LNCaP clone FGC (cell line): ENCODE results near the gene PLD5.
"Not testable (repeated sequence)": the region's sequence is repeated elsewhere in the genome, so short reads cannot be mapped to it uniquely, and the experiment has no call there.

ENCODE experiments used
- DNase-seq: peaks from one replicate; pipeline ENCODE4 v3.0.0-alpha.2; 2011; ENCODE audit warnings: low read depth
- H3K4me3 ChIP-seq: 2 replicates; pipeline ENCODE4 v1.5.1; 2011; ENCODE audit warnings: mild to moderate bottlenecking, low read depth, low read length, control low read depth
- CTCF ChIP-seq: IDR thresholded peaks from 2 replicates; pipeline ENCODE4 v1.5.1; 2012; ENCODE audit warnings: mild to moderate bottlenecking; ENCODE audit not compliant: control insufficient read depth, insufficient read depth; ENCODE audit errors: extremely low read depth

PLD5 gene

DNA sequence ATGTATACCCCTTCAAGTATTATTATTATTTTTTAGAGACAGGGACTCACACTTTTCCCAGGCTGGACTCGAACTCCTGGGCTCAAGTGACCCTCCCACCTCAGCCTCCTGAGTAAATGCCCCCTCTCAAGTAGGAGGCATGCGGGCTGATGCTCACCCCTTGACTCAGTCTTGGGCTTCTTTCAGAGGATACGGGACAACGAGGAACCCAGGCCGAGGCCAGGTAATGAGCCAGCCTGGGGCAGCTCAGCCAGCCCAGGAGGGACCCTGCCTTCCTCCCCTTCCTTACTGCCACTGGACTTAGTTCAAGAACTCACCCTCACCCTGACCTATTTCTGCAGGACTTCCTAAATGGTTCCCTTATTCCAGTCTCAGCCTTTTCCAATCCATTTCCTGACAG lies 327.6 kb downstream of the PLD5 start:
- TF ChIP-seq CTCF = no peak
- no peak overlapping the region for H3K4me3 ChIP-seq
- no peak for DNase-seq

DNA sequence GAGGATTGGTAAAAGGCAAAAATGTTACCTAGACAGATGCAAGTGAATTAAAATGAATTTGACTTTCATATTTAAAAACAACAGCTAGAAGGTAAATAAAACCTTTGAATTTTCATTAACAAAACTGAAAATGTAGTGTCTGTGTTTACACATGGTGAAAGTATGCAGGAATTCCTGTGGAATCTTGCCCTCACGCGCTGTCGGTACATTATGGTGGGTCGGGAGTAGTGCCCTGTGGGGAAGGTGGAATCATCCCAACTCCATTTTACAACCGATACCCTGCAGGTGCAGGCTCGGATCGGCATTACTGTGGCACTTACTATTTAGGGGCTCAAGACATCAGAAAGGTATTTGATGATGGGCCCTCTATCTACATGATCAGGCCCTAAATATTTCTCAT lies 328.4 kb downstream of the PLD5 start:
- H3K4me3 ChIP-seq = no peak overlapping the region
- no peak for DNase-seq
- TF ChIP-seq CTCF = no peak

GRCh38 chr1:242189591-242189990 lies 334.9 kb downstream of the PLD5 start:
- H3K4me3 ChIP-seq = no peak overlapping the region
- DNase-seq = no peak
- no peak for TF ChIP-seq CTCF

DNA sequence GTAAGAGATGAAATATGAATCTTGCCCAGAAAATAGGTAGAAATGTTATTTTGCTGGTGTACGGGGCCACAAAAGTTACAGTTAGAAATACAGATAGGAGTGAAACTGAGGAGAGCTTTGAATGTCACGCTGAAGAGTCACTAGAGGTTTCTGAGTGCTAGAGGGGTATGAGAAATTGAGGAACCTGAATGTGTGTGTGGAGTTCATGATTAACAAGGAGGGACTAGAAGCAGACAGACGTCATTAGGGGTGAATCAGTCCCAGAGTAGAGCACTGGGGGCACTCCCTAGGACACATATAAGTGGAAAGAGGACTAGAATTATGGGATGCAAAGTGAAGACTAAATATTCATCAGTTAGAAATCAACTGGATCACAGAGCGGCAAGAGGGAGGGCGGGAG lies 336.7 kb downstream of the PLD5 start:
- no peak for DNase-seq
- no peak overlapping the region for H3K4me3 ChIP-seq
- no peak for TF ChIP-seq CTCF

- TF ChIP-seq CTCF = no peak
- no peak overlapping the region for H3K4me3 ChIP-seq
These were observed 337.3 kb downstream of the PLD5 start for GRCh38 chr1:242187171-242187570.

DNA sequence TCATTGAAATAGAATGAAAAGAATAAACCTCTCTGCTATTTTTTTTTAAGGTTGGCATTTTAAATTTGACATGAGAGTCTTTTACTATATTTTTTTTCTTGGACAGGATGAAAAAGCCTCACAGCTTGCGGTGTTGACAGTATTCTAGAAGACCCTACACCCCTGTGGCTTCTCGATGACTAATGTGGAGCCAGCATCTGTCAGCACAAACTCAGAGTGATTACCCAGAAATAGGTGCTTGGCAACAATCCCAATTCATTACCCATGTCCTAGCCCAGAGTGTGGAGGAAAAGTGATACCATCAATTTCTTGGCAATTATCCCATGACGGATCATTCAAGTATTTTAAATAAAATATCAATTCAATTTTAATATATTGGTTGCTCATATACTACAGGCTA lies 338.8 kb downstream of the PLD5 start:
- no peak for DNase-seq
- no peak overlapping the region for H3K4me3 ChIP-seq
- no peak for TF ChIP-seq CTCF

More at GRCh38 chr1:242187171-242187570, 337.3 kb downstream of the PLD5 start:
- DNase-seq = no peak

- no peak for DNase-seq
- no peak overlapping the region for H3K4me3 ChIP-seq
- TF ChIP-seq CTCF = no peak
These were observed 339.5 kb downstream of the PLD5 start for GRCh38 chr1:242184955-242185354.

- not testable (repeated sequence) for H3K4me3 ChIP-seq, DNase-seq
These were observed 344.7 kb downstream of the PLD5 start for GRCh38 chr1:242179767-242180166.
